ENCODE measurements around the gene OR5K4.
"Not testable (repeated sequence)": the region's sequence is repeated elsewhere in the genome, so short reads cannot be mapped to it uniquely, and the experiment has no call there.

The OR5K4 gene

GRCh38 chr3:98371853-98372252, 18.2 kb downstream of the OR5K4 start:
- DNase-seq (ENCODE audit: low spot score): no peak

- DNase-seq (ENCODE audit: low spot score): no peak
Observed at GRCh38 chr3:98372445-98372844, 18.8 kb downstream of the OR5K4 start.

GRCh38 chr3:98376631-98377030, 23.0 kb downstream of the OR5K4 start:
- DNase-seq (ENCODE audit: low spot score): no peak

- no peak for DNase-seq (ENCODE audit: low spot score)
Observed at GRCh38 chr3:98388147-98388546, 34.5 kb downstream of the OR5K4 start.

GRCh38 chr3:98390366-98390765, 36.7 kb downstream of the OR5K4 start, which contains the start of gene OR5K3:
TSS of gene OR5K3 (plus strand) at chr3:98390666. CDS start at chr3:98390666, 0 bp downstream.
- DNase-seq (ENCODE audit: low spot score): no peak

- no peak for DNase-seq (ENCODE audit: low spot score)
Observed at GRCh38 chr3:98395101-98395500, 41.4 kb downstream of the OR5K4 start.

- DNase-seq (ENCODE audit: low spot score): not testable (repeated sequence)
Observed at GRCh38 chr3:98396482-98396881, 42.8 kb downstream of the OR5K4 start.

GRCh38 chr3:98398513-98398912, 44.9 kb downstream of the OR5K4 start:
- DNase-seq (ENCODE audit: low spot score): no peak

- no peak for DNase-seq (ENCODE audit: low spot score)
Observed at GRCh38 chr3:98402507-98402906, 48.9 kb downstream of the OR5K4 start.

- no peak for DNase-seq (ENCODE audit: low spot score)
Observed at GRCh38 chr3:98404010-98404409, 50.4 kb downstream of the OR5K4 start.
